Right lobe of liver (tissue), 6 donors: ENCODE measurements around the gene PTGDS. TPM values are rescaled to one million over a fixed set of nuclear protein-coding genes. Genes with fewer than 3 reads are reported as not detected.

Experiments
- ATAC-seq, 4 donors: fragments of 200-7000 bp; cut with Tn5 transposase; one replicate each; pipeline ENCODE4 v1.9.1; 2020; ENCODE audit warnings: mild to moderate bottlenecking in 4 of 4, moderate library complexity in 4 of 4
- DNase-seq, 3 donors: peaks; one replicate each; pipeline ENCODE4 v3.0.0-alpha.2; 2020
- H3K27ac ChIP-seq, 3 donors: fragments of 200-600 bp; one replicate each; pipeline ENCODE4 v1.8.0; 2022
- H3K27me3 ChIP-seq, 2 donors: fragments of 200-600 bp; one replicate each; pipeline ENCODE4 v1.8.0; 2022
- H3K36me3 ChIP-seq, 4 donors: fragments of 200-600 bp; sonication (generic) in 1 of 4; one replicate each; pipeline versions ENCODE4 v1.5.1 to v1.8.0; 2017 to 2022; ENCODE audit warnings: control low read depth in 1 of 4
- H3K4me1 ChIP-seq, 4 donors: fragments of 200-600 bp; sonication (generic) in 1 of 4; one replicate each; pipeline versions ENCODE4 v1.5.1 to v1.8.0; 2017 to 2022; ENCODE audit warnings: control low read depth in 1 of 4
- H3K4me3 ChIP-seq, 3 donors: fragments of 200-600 bp; one replicate each; pipeline ENCODE4 v1.8.0; 2022
- H3K9me3 ChIP-seq, 4 donors: fragments of 200-600 bp; sonication (generic) in 1 of 4; one replicate each; pipeline versions ENCODE4 v1.5.1 to v1.8.0; 2017 to 2022; ENCODE audit warnings: control low read depth in 1 of 4
- CTCF ChIP-seq, 4 donors: fragments of 200-600 bp in 3 of 4; fragments of 450-650 bp in 1 of 4; IDR thresholded peaks; one replicate each; pipeline versions ENCODE4 v1.5.1 to v1.8.0; 2016 to 2022; ENCODE audit warnings: antibody characterized with exemption in 4 of 4, mild to moderate bottlenecking in 2 of 4
- POLR2A ChIP-seq: fragments of 450-650 bp; IDR thresholded peaks from one replicate; pipeline ENCODE4 v1.6.1; 2017; ENCODE audit warnings: antibody characterized with exemption, mild to moderate bottlenecking
- WGBS: methylation state at CpG from one replicate; pipeline ENCODE4 v1.1.6; 2018; ENCODE audit warnings: low coverage, low lambda C conversion rate; ENCODE audit not compliant: insufficient coverage; ENCODE audit errors: missing lambda C conversion rate; 5-methylcytosine and 5-hydroxymethylcytosine counted together
- intact Hi-C, 2 donors: fragments of 100-400 bp; cut with DNase I; formaldehyde crosslinking; loops; one replicate each; pipeline versions ENCODE4 v1.11.2 to v1.14.1; 2022
- total RNA-seq, 6 experiments: library from RNA; depleted of rRNA in 2 of 6; stranded (reverse); fragments of >200 nt in 2 of 6; fragmentation: NEBNext Ultra II Directional in 3 of 6; extraction: Animal tissue kit (Norgen Biotek cat#: 25700) in 3 of 6; gene quantifications; one replicate each; pipeline versions ENCODE4 v1.1.0 to v1.2.4, GENCODE V29; 2016 to 2023
- donor health status: DM: no; HTN: yes; CAD: no.
- donor health status: DM: no; HTN: no; CAD: no.
- donor health status: DM: no; HTN: no; CAD: no.
- donor health status: DM: no; HTN: yes; CAD: no.
- donor health status: DM: no; HTN: yes; CAD: no.

Gene PTGDS
- total RNA-seq, 6 experiments from 2014 or later, result 4.3 to 21.9 (median 6.0) TPM

- TF ChIP-seq CTCF (IDR thresholded peaks at IDR 0.05) (no peak), POLR2A (no peak)
- no peak for ATAC-seq
- Histone ChIP-seq H3K4me1 (peaks cover 0 to 51% (median 25%) of the 10 kb centered on the region in 4 donors), H3K4me3 (no peak overlapping the region), H3K36me3 (peaks cover 6 to 24% (median 22%) of the 10 kb centered on the region in 4 donors), H3K27ac (peak overlapping the region; percentile 74 to 98 (median 91)), H3K27me3 (no peaks in the 10 kb centered on the region), H3K9me3 (no peaks in the 10 kb centered on the region)
- intact Hi-C loops, result loop anchor here in 1 of 2 donors (10.0 kb wide), 1 partner anchor 55 kb away; the partner anchor contains the start of gene TRAF2
- WGBS, result 82% methylated on average over 10 of the region's 28 CpGs
- DNase-seq, result peak in 1 of 3 donors; percentile 53
These were observed 37.8 kb upstream of the PTGDS start for GRCh38 chr9:136939431-136939995.

DNA sequence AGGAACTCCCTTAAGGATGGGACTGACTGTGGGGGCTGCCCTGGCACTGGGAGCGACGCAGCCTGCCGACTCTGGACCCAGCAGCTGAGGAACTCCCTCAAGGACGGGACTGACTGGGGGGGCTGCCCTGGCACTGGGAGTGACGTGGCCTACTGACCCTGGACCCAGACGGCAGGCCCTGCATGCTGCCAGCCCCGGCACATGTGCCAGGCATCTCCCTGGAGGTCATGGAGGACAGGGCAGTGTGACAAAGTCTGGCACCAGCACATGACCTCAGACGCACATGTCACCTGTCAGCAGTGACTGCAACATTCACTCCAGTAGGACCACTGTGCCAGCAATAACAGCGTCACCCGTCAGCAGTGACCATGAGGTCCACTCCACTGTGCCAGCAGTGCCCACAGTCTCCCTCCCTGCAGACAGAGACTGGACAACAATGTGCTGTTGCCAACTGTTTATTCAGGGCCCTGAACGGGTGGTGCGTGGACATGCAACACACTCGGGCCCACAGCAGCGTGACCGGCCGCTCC is 37.2 kb upstream of the PTGDS start:
- no CpG with 5 or more reads among the region's 16 CpGs for WGBS
- Histone ChIP-seq H3K9me3 (no peaks in the 10 kb centered on the region), H3K4me1 (peaks cover 0 to 51% (median 25%) of the 10 kb centered on the region in 4 donors), H3K4me3 (peak overlapping the region in 1 of 3 donors; percentile 22), H3K27ac (peak overlapping the region; percentile 74 to 98 (median 93)), H3K36me3 (peaks cover 6 to 24% (median 22%) of the 10 kb centered on the region in 4 donors), H3K27me3 (no peaks in the 10 kb centered on the region)
- DNase-seq (peak; percentile 88 to 97 (median 96)), ATAC-seq (peak; percentile 53 to 66 (median 59))
- intact Hi-C loops, result loop anchor here (10.0 kb wide), 2 partner anchors 55 to 95 kb away; partner anchors contain the start of genes TRAF2 (in 2 of the 2) and FUT7 (in 1 of the 2)
- peak; percentile 24 for TF ChIP-seq POLR2A
- no peak for TF ChIP-seq CTCF (IDR thresholded peaks at IDR 0.05)

DNA sequence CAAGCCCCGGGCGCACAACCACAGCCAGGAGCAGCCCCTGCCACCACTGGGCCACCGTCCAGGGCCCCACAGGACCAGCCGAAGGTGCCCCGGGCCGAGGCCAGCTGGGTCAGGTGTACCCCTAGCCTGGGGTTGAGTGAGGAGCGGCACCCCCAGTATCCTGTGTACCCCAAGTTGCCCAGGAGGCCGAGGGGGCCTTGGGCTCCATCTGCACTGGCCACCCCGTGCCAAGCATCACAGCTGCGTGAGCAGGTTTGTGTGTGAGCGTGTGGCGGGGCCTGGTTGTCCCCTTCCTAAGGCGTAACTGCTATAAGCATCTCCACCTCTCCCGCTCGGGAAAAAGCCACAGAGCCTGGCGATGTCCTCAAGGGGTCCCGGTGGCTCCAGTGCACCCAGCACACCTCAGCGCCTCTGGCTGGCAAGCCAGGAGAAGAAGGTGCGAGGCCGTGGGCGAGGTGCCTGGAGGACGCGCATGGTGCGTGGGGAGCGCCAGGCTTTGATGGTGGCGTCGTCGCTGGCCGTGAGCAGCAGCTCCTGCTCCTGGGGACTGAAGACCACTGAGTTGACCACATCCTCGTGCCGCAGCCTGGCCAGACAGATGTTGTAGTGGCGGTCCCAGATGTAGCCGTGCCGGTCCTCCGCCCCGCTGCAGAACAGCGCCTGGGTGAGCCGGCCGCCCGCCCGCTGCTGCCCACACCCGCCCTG is 36.6 kb upstream of the PTGDS start:
- no peaks in the 10 kb centered on the region for H3K9me3 ChIP-seq
- ATAC-seq, result no peak
- H3K4me3 ChIP-seq, result peak overlapping the region in 1 of 3 donors; percentile 22
- H3K36me3 ChIP-seq, result peaks cover 6 to 24% (median 22%) of the 10 kb centered on the region in 4 donors
- TF ChIP-seq CTCF (IDR thresholded peaks at IDR 0.05), result no peak
- no peak for TF ChIP-seq POLR2A
- 90% methylated on average over 8 of the region's 42 CpGs for WGBS
- no peaks in the 10 kb centered on the region for H3K27me3 ChIP-seq
- peak in 2 of 3 donors; percentile 52 to 63 for DNase-seq
- intact Hi-C loops, result loop anchor here in 1 of 2 donors (10.0 kb wide), 2 partner anchors 56 to 94 kb away; partner anchors contain the start of genes FUT7 and TRAF2
- peak overlapping the region; percentile 69 to 98 (median 93) for H3K27ac ChIP-seq
- peaks cover 0 to 51% (median 25%) of the 10 kb centered on the region in 4 donors for H3K4me1 ChIP-seq

GRCh38 chr9:136941231-136942111 is 35.8 kb upstream of the PTGDS start:
- peaks cover 6 to 24% (median 22%) of the 10 kb centered on the region in 4 donors for H3K36me3 ChIP-seq
- intact Hi-C loops, result loop anchor here in 1 of 2 donors (10.0 kb wide), 2 partner anchors 57 to 93 kb away; partner anchors contain the start of genes FUT7 and TRAF2
- no CpG with 5 or more reads among the region's 55 CpGs for WGBS

More at GRCh38 chr9:136941231-136942111, 35.8 kb upstream of the PTGDS start:
- no peak for TF ChIP-seq POLR2A
- TF ChIP-seq CTCF (IDR thresholded peaks at IDR 0.05), result no peak
- Histone ChIP-seq H3K27ac (peak overlapping the region in 1 of 3 donors; percentile 98), H3K9me3 (no peaks in the 10 kb centered on the region), H3K27me3 (no peaks in the 10 kb centered on the region), H3K4me3 (no peak overlapping the region), H3K4me1 (peaks cover 0 to 51% (median 25%) of the 10 kb centered on the region in 4 donors)
- DNase-seq (peak in 2 of 3 donors; percentile 54 to 57), ATAC-seq (no peak)
